Endodermal cell (in vitro differentiated cells): ENCODE measurements around the gene SYNPO2. TPM values are rescaled to one million over a fixed set of nuclear protein-coding genes. Genes with fewer than 3 reads are reported as not detected.
"Not testable (repeated sequence)": the region's sequence is repeated elsewhere in the genome, so short reads cannot be mapped to it uniquely, and the experiment has no call there.

Experiments used
- DNase-seq: peaks from one replicate; pipeline ENCODE4 v3.0.0-alpha.2; 2017
- H3K27ac ChIP-seq: 2 replicates; pipeline ENCODE4 v1.5.1; 2013; ENCODE audit warnings: mild to moderate bottlenecking, low read depth, low read length, moderate library complexity
- H3K27me3 ChIP-seq: 2 replicates; pipeline ENCODE4 v1.6.1; 2013; ENCODE audit warnings: mild to moderate bottlenecking, low read length, moderate library complexity; ENCODE audit not compliant: insufficient read depth, control insufficient read depth, poor library complexity, severe bottlenecking
- H3K36me3 ChIP-seq: 2 replicates; pipeline ENCODE4 v1.7.0; 2013; ENCODE audit warnings: mild to moderate bottlenecking, low read length, moderate library complexity; ENCODE audit not compliant: control insufficient read depth, insufficient read depth
- H3K4me1 ChIP-seq: one replicate; pipeline ENCODE4 v1.7.0; 2013; ENCODE audit warnings: low read length; ENCODE audit not compliant: control insufficient read depth, insufficient read depth
- H3K4me3 ChIP-seq: 2 replicates; pipeline ENCODE4 v1.5.1; 2013; ENCODE audit warnings: mild to moderate bottlenecking, low read length, moderate library complexity
- H3K9ac ChIP-seq: 2 replicates; pipeline ENCODE4 v1.6.1; 2013; ENCODE audit warnings: mild to moderate bottlenecking, low read length, moderate library complexity; ENCODE audit not compliant: poor library complexity, severe bottlenecking; ENCODE audit errors: extremely low read depth
- H3K9me3 ChIP-seq: 2 replicates; pipeline ENCODE4 v1.6.1; 2013; ENCODE audit warnings: mild to moderate bottlenecking, low read length, moderate library complexity; ENCODE audit not compliant: control insufficient read depth
- H3K27ac Mint-ChIP-seq: 2 replicates; pipeline ENCODE4 v1.8.0; 2020; ENCODE audit warnings: mixed read lengths
- H3K27me3 Mint-ChIP-seq: 2 replicates; pipeline ENCODE4 v1.8.0; 2021; ENCODE audit warnings: mild to moderate bottlenecking, mixed read lengths; ENCODE audit not compliant: insufficient read depth
- H3K36me3 Mint-ChIP-seq: 2 replicates; pipeline ENCODE4 v1.8.0; 2020; ENCODE audit warnings: low read depth, mixed read lengths
- H3K4me1 Mint-ChIP-seq: 2 replicates; pipeline ENCODE4 v1.8.0; 2020; ENCODE audit warnings: mixed read lengths
- H3K4me3 Mint-ChIP-seq: 2 replicates; pipeline ENCODE4 v1.8.0; 2020; ENCODE audit warnings: mild to moderate bottlenecking, moderate library complexity, mixed read lengths
- H3K9me3 Mint-ChIP-seq: 2 replicates; pipeline ENCODE4 v1.8.0; 2020; ENCODE audit warnings: mild to moderate bottlenecking, mixed read lengths
- CTCF ChIP-seq: fragments of 200-600 bp; sonication (generic); conservative IDR thresholded peaks from 2 replicates; pipeline ENCODE4 v1.5.0; 2021; ENCODE audit warnings: antibody characterized with exemption, mild to moderate bottlenecking
- WGBS, 2 experiments: methylation state at CpG; one replicate each; pipeline versions ENCODE4 v1.1.5 to v1.1.7; 2013; ENCODE audit warnings: missing lambda C conversion rate in 2 of 2, mixed read lengths in 1 of 2; ENCODE audit not compliant: insufficient coverage in 1 of 2, insufficient read length in 1 of 2; 5-methylcytosine and 5-hydroxymethylcytosine counted together
- total RNA-seq, 2 donors: library from RNA; stranded (reverse); fragmentation: NEBNext Ultra II Directional in 1 of 2; extraction: Animal tissue kit (Norgen Biotek cat#: 25700) in 1 of 2; gene quantifications; 2 replicates in 1 of 2; 3 replicates in 1 of 2; pipeline ENCODE4 v1.2.1, GENCODE V29; 2021

SYNPO2 gene
- total RNA-seq, 2 donors from 2014 or later: 0.09 to 0.37 TPM

DNA sequence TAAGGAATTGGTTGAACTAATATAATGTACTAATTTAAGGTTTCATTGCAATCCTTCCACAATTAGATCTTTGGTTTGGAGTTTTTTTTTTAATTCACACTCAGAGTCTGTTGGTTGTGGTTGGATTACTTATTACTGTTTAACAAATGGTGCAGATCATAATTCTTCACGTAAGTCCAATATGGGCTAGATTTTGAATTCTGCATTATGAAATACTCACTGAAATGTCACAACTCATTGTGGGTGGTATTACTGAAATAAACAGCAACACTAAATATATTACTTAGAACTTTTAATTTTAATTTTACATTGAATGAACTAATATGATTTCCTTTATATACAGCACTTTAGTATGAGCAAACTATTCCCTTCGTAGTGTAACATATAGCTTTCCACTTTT, 152.7 kb downstream of the SYNPO2 start:
- Mint-ChIP-seq H3K27ac (no peak overlapping the region), H3K27me3 (no peaks in the 10 kb centered on the region), H3K4me3 (no peak overlapping the region), H3K4me1 (peaks cover 32% of the 10 kb centered on the region), H3K9me3 (no peaks in the 10 kb centered on the region), H3K36me3 (no peaks in the 10 kb centered on the region)
- no peak for TF ChIP-seq CTCF
- DNase-seq: no peak
- Histone ChIP-seq H3K4me3 (no peak overlapping the region), H3K27me3 (no peaks in the 10 kb centered on the region), H3K9me3 (no peaks in the 10 kb centered on the region), H3K9ac (no peak overlapping the region), H3K27ac (no peak overlapping the region), H3K36me3 (no peaks in the 10 kb centered on the region), H3K4me1 (peaks cover 10% of the 10 kb centered on the region)
- 90% methylated on average over 2 of the region's 2 CpGs; no CpG with 5 or more reads in 1 of the 2 experiments for WGBS, 2 experiments

- Histone ChIP-seq H3K27ac (no peak overlapping the region), H3K4me3 (no peak overlapping the region), H3K27me3 (no peaks in the 10 kb centered on the region), H3K9ac (no peak overlapping the region), H3K4me1 (peaks cover 10% of the 10 kb centered on the region), H3K36me3 (no peaks in the 10 kb centered on the region), H3K9me3 (no peaks in the 10 kb centered on the region)
- TF ChIP-seq CTCF: peak; percentile 79
- WGBS, 2 experiments: 5 to 9% methylated on average over 4 to 6 of the region's 6 CpGs
- no peaks in the 10 kb centered on the region for H3K36me3 Mint-ChIP-seq
- H3K4me3 Mint-ChIP-seq: no peak overlapping the region
- no peak overlapping the region for H3K27ac Mint-ChIP-seq
- H3K27me3 Mint-ChIP-seq: no peaks in the 10 kb centered on the region
- peak; percentile 83 for DNase-seq
- H3K4me1 Mint-ChIP-seq: peaks cover 32% of the 10 kb centered on the region
- no peaks in the 10 kb centered on the region for H3K9me3 Mint-ChIP-seq
These were observed 153.4 kb downstream of the SYNPO2 start for GRCh38 chr4:119041951-119042560.

- Histone ChIP-seq H3K36me3 (no peaks in the 10 kb centered on the region), H3K9ac (no peak overlapping the region), H3K4me3 (no peak overlapping the region), H3K27ac (no peak overlapping the region), H3K27me3 (no peaks in the 10 kb centered on the region), H3K9me3 (no peaks in the 10 kb centered on the region), H3K4me1 (peaks cover 2% of the 10 kb centered on the region)
- Mint-ChIP-seq H3K27ac (no peak overlapping the region), H3K4me1 (peaks cover 21% of the 10 kb centered on the region), H3K36me3 (no peaks in the 10 kb centered on the region), H3K27me3 (no peaks in the 10 kb centered on the region), H3K4me3 (no peak overlapping the region), H3K9me3 (no peaks in the 10 kb centered on the region)
- 81 to 96% methylated on average over 3 to 4 of the region's 4 CpGs for WGBS, 2 experiments
- no peak for DNase-seq
- TF ChIP-seq CTCF: no peak
These were observed 157.6 kb downstream of the SYNPO2 start for GRCh38 chr4:119046263-119046662.

- not testable (repeated sequence) for H3K27ac Mint-ChIP-seq
These were observed 158.4 kb downstream of the SYNPO2 start for GRCh38 chr4:119047059-119047458.

More at GRCh38 chr4:119047059-119047458, 158.4 kb downstream of the SYNPO2 start:
- H3K9me3 Mint-ChIP-seq, H3K36me3 ChIP-seq, DNase-seq, H3K4me3 Mint-ChIP-seq, H3K9ac ChIP-seq, H3K9me3 ChIP-seq, H3K27me3 ChIP-seq, H3K27me3 Mint-ChIP-seq, H3K36me3 Mint-ChIP-seq, H3K27ac ChIP-seq, H3K4me1 ChIP-seq, H3K4me3 ChIP-seq: not testable (repeated sequence)
- peaks cover 16% of the 10 kb centered on the region for H3K4me1 Mint-ChIP-seq
- 92 to 97% methylated on average over 3 to 5 of the region's 5 CpGs for WGBS, 2 experiments
